B cell (primary cell): Measurements from ENCODE around the gene LIPC. TPM values are rescaled to one million over a fixed set of nuclear protein-coding genes. Genes with fewer than 3 reads are reported as not detected.

Experiments
- ATAC-seq: fragments of 200-7000 bp; cut with Tn5 transposase; one replicate; pipeline ENCODE4 v1.10.0; 2021; ENCODE audit warnings: low read depth, mild to moderate bottlenecking, moderate number of reproducible peaks, moderate library complexity
- CTCF ChIA-PET: fragments of 350-600 bp; sonication (Branson Sonifier 250); formaldehyde crosslinking; loops from one replicate; lab custom pipeline; 2021; ENCODE audit warnings: antibody characterized with exemption, inconsistent platforms; lab: Charles Lee
- POLR2A ChIA-PET: fragments of 350-600 bp; sonication (Branson Sonifier 250); formaldehyde crosslinking; loops from one replicate; lab custom pipeline; 2021; ENCODE audit warnings: antibody characterized with exemption; lab: Charles Lee
- DNase-seq: peaks from one replicate; pipeline ENCODE4 v3.0.0; 2013
- H2AFZ ChIP-seq: 2 replicates; pipeline ENCODE4 v1.6.1; 2012; ENCODE audit warnings: mild to moderate bottlenecking, low read depth, low read length; ENCODE audit not compliant: insufficient read depth, poor library complexity, severe bottlenecking
- H3K27ac ChIP-seq, 2 donors: 1 replicate in 1 of 2; 2 replicates in 1 of 2; pipeline ENCODE4 v1.5.1; 2012 to 2013; ENCODE audit warnings: low read length in 2 of 2, mild to moderate bottlenecking in 2 of 2, moderate library complexity in 1 of 2
- H3K27me3 ChIP-seq, 4 experiments: fragments of 200-600 bp in 1 of 4; sonication (generic) in 1 of 4; replicated peaks in 1 of 4; 1 replicate in 2 of 4; 2 replicates in 2 of 4; pipeline versions ENCODE4 v1.6.1 to v1.7.0; 2013 to 2016; ENCODE audit warnings: low read length in 3 of 4, mild to moderate bottlenecking in 2 of 4, mixed read lengths in 1 of 4, moderate library complexity in 1 of 4; ENCODE audit not compliant: insufficient read depth in 4 of 4, control insufficient read depth in 3 of 4; ENCODE audit errors: control extremely low read depth in 1 of 4
- H3K36me3 ChIP-seq, 2 experiments: replicated peaks in 1 of 2; 1 replicate in 1 of 2; 2 replicates in 1 of 2; pipeline versions ENCODE4 v1.6.1 to v1.7.1; 2013; ENCODE audit warnings: low read length in 1 of 2; ENCODE audit not compliant: insufficient read depth in 2 of 2, control insufficient read depth in 1 of 2; ENCODE audit errors: control extremely low read depth in 1 of 2, extremely low read depth in 1 of 2
- H3K4me1 ChIP-seq, 2 donors: fragments of 200-600 bp in 1 of 2; sonication (generic) in 1 of 2; 1 replicate in 1 of 2; 2 replicates in 1 of 2; pipeline versions ENCODE4 v1.5.1 to v1.6.1; 2013 to 2017; ENCODE audit warnings: low read length in 2 of 2; ENCODE audit not compliant: control insufficient read depth in 2 of 2, insufficient read depth in 2 of 2
- H3K4me2 ChIP-seq: replicated peaks from 2 replicates; pipeline ENCODE3; 2012; ENCODE audit warnings: mild to moderate bottlenecking, low read depth, low read length; ENCODE audit not compliant: poor library complexity, severe bottlenecking
- H3K4me3 ChIP-seq, 5 experiments: fragments of 200-600 bp in 1 of 5; sonication (generic) in 1 of 5; 1 replicate in 3 of 5; 2 replicates in 2 of 5; pipeline versions ENCODE4 v1.5.1 to v1.7.0; 2011 to 2016; ENCODE audit warnings: low read length in 4 of 5, mild to moderate bottlenecking in 4 of 5, low read depth in 2 of 5, control low read depth in 1 of 5, moderate library complexity in 1 of 5; ENCODE audit not compliant: insufficient read depth in 1 of 5; ENCODE audit errors: control extremely low read depth in 1 of 5, extremely low read depth in 1 of 5
- H3K79me2 ChIP-seq: fragments of 200-600 bp; sonication (generic); one replicate; pipeline ENCODE4 v1.6.0; 2016; ENCODE audit warnings: low read length; ENCODE audit not compliant: control insufficient read depth, insufficient read depth
- H3K9ac ChIP-seq: fragments of 200-600 bp; sonication (generic); 2 replicates; pipeline ENCODE4 v1.6.1; 2017; ENCODE audit warnings: mild to moderate bottlenecking, low read length, moderate library complexity
- H3K9me3 ChIP-seq, 3 donors: one replicate each; pipeline versions ENCODE4 v1.6.1 to v1.7.1; 2013; ENCODE audit warnings: low read length in 2 of 3; ENCODE audit not compliant: control insufficient read depth in 2 of 3, insufficient read depth in 1 of 3; ENCODE audit errors: control extremely low read depth in 1 of 3
- H4K20me1 ChIP-seq: 2 replicates; pipeline ENCODE4 v1.6.0; 2012; ENCODE audit warnings: mild to moderate bottlenecking, low read length; ENCODE audit not compliant: insufficient read depth, control insufficient read depth, poor library complexity, severe bottlenecking
- H3K27ac Mint-ChIP-seq: one replicate; pipeline ENCODE4 v1.8.0; 2021; ENCODE audit warnings: mixed read lengths
- H3K27me3 Mint-ChIP-seq: one replicate; pipeline ENCODE4 v1.8.0; 2021; ENCODE audit warnings: mixed read lengths
- H3K4me1 Mint-ChIP-seq: one replicate; pipeline ENCODE4 v1.8.0; 2021; ENCODE audit warnings: mixed read lengths
- H3K4me3 Mint-ChIP-seq: one replicate; pipeline ENCODE4 v1.8.0; 2021; ENCODE audit warnings: mixed read lengths
- H3K9me3 Mint-ChIP-seq: one replicate; pipeline ENCODE4 v1.8.0; 2022; ENCODE audit warnings: mixed read lengths; ENCODE audit not compliant: insufficient read depth
- EZH2 ChIP-seq: IDR thresholded peaks from 2 replicates; pipeline ENCODE4 v1.6.1; 2012; ENCODE audit warnings: borderline replicate concordance, low read depth, mild to moderate bottlenecking, moderate library complexity, low read length; ENCODE audit not compliant: insufficient read depth, poor library complexity, severe bottlenecking
- WGBS: methylation state at CpG from one replicate; pipeline ENCODE4 v1.1.5; 2013; ENCODE audit warnings: missing lambda C conversion rate; ENCODE audit not compliant: insufficient coverage; 5-methylcytosine and 5-hydroxymethylcytosine counted together
- intact Hi-C: fragments of 100-400 bp; cut with micrococcal nuclease; formaldehyde crosslinking; loops from one replicate; pipeline ENCODE4 v1.10.0; 2022
- polyA plus RNA-seq: library from polyadenylated mRNA; depleted of rRNA; stranded (reverse); fragments of >200 nt; gene quantifications from 2 replicates; pipeline ENCODE4 v1.2.3, GENCODE V29; 2012
- total RNA-seq, 2 donors: library from RNA; stranded (reverse); fragments of 120-200 nt in 1 of 2; gene quantifications; 1 replicate in 1 of 2; 2 replicates in 1 of 2; pipeline versions ENCODE4 v1.2.3 to v1.2.4, GENCODE V29; 2013 to 2022
- TF ChIP-seq, protein P1 (sequence below): fragments of 200-600 bp; IDR thresholded peaks from one replicate; pipeline ENCODE4 v1.8.0; 2022; ENCODE audit warnings: antibody characterized with exemption, mild to moderate bottlenecking

LIPC gene
- total and polyA plus RNA-seq, 2 donors (not counting 1 experiment from before 2014, with no cell fraction given): not detected

GRCh38 chr15:58569455-58569854 is 137.7 kb downstream of the LIPC start:
- ChIA-PET CTCF (interaction anchor here (1.2 kb wide), 1 partner anchor 8 kb away, joined by 4 read pairs; no protein-coding TSS in a partner anchor), POLR2A (no interaction called here)
- H3K9ac ChIP-seq: no peak overlapping the region
- no peaks in the 10 kb centered on the region for H3K36me3 ChIP-seq
- ATAC-seq (no peak), DNase-seq (no peak)
- no peaks in the 10 kb centered on the region for H4K20me1 ChIP-seq
- H3K27ac ChIP-seq: no peak overlapping the region
- peaks cover 0 to 2% (median 0%) of the 10 kb centered on the region in 3 donors for H3K9me3 ChIP-seq
- intact Hi-C loops: no loop called here
- H2AFZ ChIP-seq: no peak overlapping the region
- H3K27me3 Mint-ChIP-seq: peaks cover 10% of the 10 kb centered on the region
- H3K4me3 Mint-ChIP-seq: no peak overlapping the region
- TF ChIP-seq EZH2: no peak
- TF ChIP-seq, protein P1, sequence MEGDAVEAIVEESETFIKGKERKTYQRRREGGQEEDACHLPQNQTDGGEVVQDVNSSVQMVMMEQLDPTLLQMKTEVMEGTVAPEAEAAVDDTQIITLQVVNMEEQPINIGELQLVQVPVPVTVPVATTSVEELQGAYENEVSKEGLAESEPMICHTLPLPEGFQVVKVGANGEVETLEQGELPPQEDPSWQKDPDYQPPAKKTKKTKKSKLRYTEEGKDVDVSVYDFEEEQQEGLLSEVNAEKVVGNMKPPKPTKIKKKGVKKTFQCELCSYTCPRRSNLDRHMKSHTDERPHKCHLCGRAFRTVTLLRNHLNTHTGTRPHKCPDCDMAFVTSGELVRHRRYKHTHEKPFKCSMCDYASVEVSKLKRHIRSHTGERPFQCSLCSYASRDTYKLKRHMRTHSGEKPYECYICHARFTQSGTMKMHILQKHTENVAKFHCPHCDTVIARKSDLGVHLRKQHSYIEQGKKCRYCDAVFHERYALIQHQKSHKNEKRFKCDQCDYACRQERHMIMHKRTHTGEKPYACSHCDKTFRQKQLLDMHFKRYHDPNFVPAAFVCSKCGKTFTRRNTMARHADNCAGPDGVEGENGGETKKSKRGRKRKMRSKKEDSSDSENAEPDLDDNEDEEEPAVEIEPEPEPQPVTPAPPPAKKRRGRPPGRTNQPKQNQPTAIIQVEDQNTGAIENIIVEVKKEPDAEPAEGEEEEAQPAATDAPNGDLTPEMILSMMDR: no peak
- no peaks in the 10 kb centered on the region for H3K27me3 ChIP-seq
- H3K4me3 ChIP-seq: no peak overlapping the region
- no peak overlapping the region for H3K27ac Mint-ChIP-seq
- no peaks in the 10 kb centered on the region for H3K4me1 Mint-ChIP-seq
- WGBS: 100% methylated on average over 1 of the region's 1 CpG
- no peak overlapping the region for H3K4me2 ChIP-seq
- no peaks in the 10 kb centered on the region for H3K79me2 ChIP-seq
- H3K9me3 Mint-ChIP-seq: peaks cover 12% of the 10 kb centered on the region
- no peaks in the 10 kb centered on the region for H3K4me1 ChIP-seq

DNA sequence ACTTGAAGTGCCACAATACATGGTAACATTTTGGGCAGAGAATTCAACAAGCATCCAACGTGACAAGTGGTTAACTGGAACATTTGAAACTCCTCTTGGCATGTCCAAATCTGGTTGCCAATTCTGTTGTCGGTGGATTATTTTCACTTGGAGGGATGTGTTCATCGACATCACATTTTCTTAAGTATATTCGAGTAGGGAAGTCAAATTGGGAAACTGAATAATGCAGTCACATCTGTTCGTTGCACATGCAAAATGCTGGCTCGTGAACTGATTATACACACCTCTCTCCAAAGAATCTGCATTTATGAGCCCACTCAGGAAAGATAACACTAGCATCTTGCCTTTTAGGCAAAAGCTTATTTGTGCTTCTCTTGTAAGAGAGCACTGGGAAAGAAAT is 139.7 kb downstream of the LIPC start:
- H3K27ac ChIP-seq: no peak overlapping the region
- ATAC-seq (no peak), DNase-seq (no peak)

More for the DNA sequence above, 139.7 kb downstream of the LIPC start:
- Histone ChIP-seq H3K36me3 (no peaks in the 10 kb centered on the region), H3K9me3 (peaks cover 0 to 2% (median 0%) of the 10 kb centered on the region in 3 donors), H4K20me1 (no peaks in the 10 kb centered on the region), H3K79me2 (no peaks in the 10 kb centered on the region), H3K9ac (no peak overlapping the region), H3K4me2 (no peak overlapping the region), H2AFZ (no peak overlapping the region), H3K4me3 (no peak overlapping the region), H3K27me3 (no peaks in the 10 kb centered on the region), H3K4me1 (no peaks in the 10 kb centered on the region)
- H3K9me3 Mint-ChIP-seq: peaks cover 12% of the 10 kb centered on the region
- intact Hi-C loops: no loop called here
- WGBS: 89% methylated on average over 5 of the region's 6 CpGs
- H3K27ac Mint-ChIP-seq: no peak overlapping the region
- peaks cover 3% of the 10 kb centered on the region for H3K4me1 Mint-ChIP-seq
- ChIA-PET POLR2A (no interaction called here), CTCF (no interaction called here)
- peaks cover 5% of the 10 kb centered on the region for H3K27me3 Mint-ChIP-seq
- no peak overlapping the region for H3K4me3 Mint-ChIP-seq
- no peak for TF ChIP-seq EZH2
- TF ChIP-seq, protein P1: no peak
